HFFc6 (cell line): ENCODE results near the gene MAP3K5. TPM values are rescaled to one million over a fixed set of nuclear protein-coding genes. Genes with fewer than 3 reads are reported as not detected.

ENCODE experiments used
- DNase-seq: peaks from one replicate; pipeline ENCODE4 v3.0.0-alpha.2; 2018
- H3K27ac Mint-ChIP-seq: 2 replicates; pipeline ENCODE4 v1.8.0; 2020; ENCODE audit warnings: mild to moderate bottlenecking, mixed read lengths
- H3K27me3 Mint-ChIP-seq: 2 replicates; pipeline ENCODE4 v1.8.0; 2021; ENCODE audit warnings: mild to moderate bottlenecking, moderate library complexity, mixed read lengths; ENCODE audit not compliant: insufficient read depth
- H3K36me3 Mint-ChIP-seq: 2 replicates; pipeline ENCODE4 v1.8.0; 2021; ENCODE audit warnings: low read depth, mixed read lengths
- H3K4me1 Mint-ChIP-seq: 2 replicates; pipeline ENCODE4 v1.8.0; 2020; ENCODE audit warnings: low read depth, mixed read lengths
- H3K4me3 Mint-ChIP-seq: 2 replicates; pipeline ENCODE4 v1.8.0; 2020; ENCODE audit warnings: mild to moderate bottlenecking, moderate library complexity, mixed read lengths
- H3K9me3 Mint-ChIP-seq: 2 replicates; pipeline ENCODE4 v1.8.0; 2020; ENCODE audit warnings: mild to moderate bottlenecking, mixed read lengths
- CTCF ChIP-seq: fragments of 200-600 bp; sonication (generic); IDR thresholded peaks from 2 replicates; pipeline ENCODE4 v1.5.0; 2021; ENCODE audit warnings: antibody characterized with exemption, mild to moderate bottlenecking
- total RNA-seq, 6 experiments: library from RNA; stranded (reverse); fragmentation: NEBNext Ultra II Directional; extraction: Animal tissue kit (Norgen Biotek cat#: 25700); gene quantifications; 2 replicates in 1 of 6; 3 replicates in 5 of 6; pipeline ENCODE4 v1.2.3, GENCODE V29; 2021

The MAP3K5 gene
- total RNA-seq, 6 experiments from 2014 or later, result 11.9 to 22.2 (median 19.1) TPM

- Mint-ChIP-seq H3K36me3 (peaks cover 6% of the 10 kb centered on the region; the same call in 1 of the 2 replicates), H3K4me1 (peaks cover 31% of the 10 kb centered on the region), H3K9me3 (no peaks in the 10 kb centered on the region), H3K27ac (peak overlapping the region; percentile 24), H3K4me3 (no peak overlapping the region), H3K27me3 (peaks cover 1% of the 10 kb centered on the region; the same call in 1 of the 2 replicates)
- TF ChIP-seq CTCF, result no peak
- DNase-seq, result peak; percentile 31
Observed at GRCh38 chr6:136757150-136757549, 35.1 kb downstream of the MAP3K5 start.

GRCh38 chr6:136754820-136755219 is 37.5 kb downstream of the MAP3K5 start:
- H3K27me3 Mint-ChIP-seq, result peaks cover 1% of the 10 kb centered on the region; the same call in 1 of the 2 replicates
- H3K27ac Mint-ChIP-seq, result no peak overlapping the region
- peaks cover 31% of the 10 kb centered on the region for H3K4me1 Mint-ChIP-seq
- peaks cover 6% of the 10 kb centered on the region; the same call in 1 of the 2 replicates for H3K36me3 Mint-ChIP-seq
- no peaks in the 10 kb centered on the region for H3K9me3 Mint-ChIP-seq
- H3K4me3 Mint-ChIP-seq, result no peak overlapping the region
- no peak for DNase-seq
- TF ChIP-seq CTCF, result no peak

GRCh38 chr6:136753624-136754023 is 38.7 kb downstream of the MAP3K5 start:
- H3K27ac Mint-ChIP-seq, result no peak overlapping the region
- H3K4me1 Mint-ChIP-seq, result peaks cover 31% of the 10 kb centered on the region
- no peak overlapping the region for H3K4me3 Mint-ChIP-seq
- H3K36me3 Mint-ChIP-seq, result peaks cover 6% of the 10 kb centered on the region; the same call in 1 of the 2 replicates
- no peak for TF ChIP-seq CTCF
- no peak for DNase-seq
- no peaks in the 10 kb centered on the region for H3K9me3 Mint-ChIP-seq
- H3K27me3 Mint-ChIP-seq, result peaks cover 1% of the 10 kb centered on the region; the same call in 1 of the 2 replicates

GRCh38 chr6:136752554-136752953 is 39.7 kb downstream of the MAP3K5 start:
- Mint-ChIP-seq H3K9me3 (no peaks in the 10 kb centered on the region), H3K4me3 (no peak overlapping the region), H3K4me1 (peaks cover 31% of the 10 kb centered on the region), H3K27me3 (peaks cover 1% of the 10 kb centered on the region; the same call in 1 of the 2 replicates), H3K27ac (no peak overlapping the region), H3K36me3 (peaks cover 6% of the 10 kb centered on the region)
- TF ChIP-seq CTCF, result no peak
- DNase-seq, result no peak

GRCh38 chr6:136751991-136752390 is 40.3 kb downstream of the MAP3K5 start:
- H3K9me3 Mint-ChIP-seq, result no peaks in the 10 kb centered on the region

More at GRCh38 chr6:136751991-136752390, 40.3 kb downstream of the MAP3K5 start:
- no peak overlapping the region for H3K27ac Mint-ChIP-seq
- TF ChIP-seq CTCF, result no peak
- peak overlapping the region; percentile 18; the same call in 1 of the 2 replicates for H3K4me3 Mint-ChIP-seq
- peaks cover 3% of the 10 kb centered on the region for H3K36me3 Mint-ChIP-seq
- no peak for DNase-seq
- H3K27me3 Mint-ChIP-seq, result peaks cover 1% of the 10 kb centered on the region; the same call in 1 of the 2 replicates
- peaks cover 26% of the 10 kb centered on the region for H3K4me1 Mint-ChIP-seq
